ENCODE data around the gene ME3.

Gene ME3

DNA sequence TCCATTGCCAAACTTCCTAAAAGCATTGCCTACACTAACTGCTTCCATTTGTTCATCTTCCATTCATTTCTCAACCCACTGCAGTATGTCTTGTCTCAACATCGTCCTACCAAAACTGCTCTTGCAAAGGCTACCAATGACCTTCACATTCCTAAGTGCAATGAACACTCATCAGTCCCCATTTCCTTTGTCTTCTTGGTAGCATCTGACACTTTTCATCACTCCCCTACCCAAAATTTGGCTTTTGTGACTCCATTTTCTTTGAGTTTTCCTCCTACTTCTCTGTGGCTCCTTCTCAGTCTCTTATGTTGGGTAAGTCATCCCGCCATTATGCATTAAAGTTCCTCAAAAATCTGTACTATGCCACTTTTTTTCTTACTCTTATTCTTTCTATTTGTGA lies 162.3 kb downstream of the ME3 start:
- no peak for DNase-seq

- DNase-seq, result no peak
Observed at GRCh38 chr11:86509588-86509974, 162.8 kb downstream of the ME3 start.

DNA sequence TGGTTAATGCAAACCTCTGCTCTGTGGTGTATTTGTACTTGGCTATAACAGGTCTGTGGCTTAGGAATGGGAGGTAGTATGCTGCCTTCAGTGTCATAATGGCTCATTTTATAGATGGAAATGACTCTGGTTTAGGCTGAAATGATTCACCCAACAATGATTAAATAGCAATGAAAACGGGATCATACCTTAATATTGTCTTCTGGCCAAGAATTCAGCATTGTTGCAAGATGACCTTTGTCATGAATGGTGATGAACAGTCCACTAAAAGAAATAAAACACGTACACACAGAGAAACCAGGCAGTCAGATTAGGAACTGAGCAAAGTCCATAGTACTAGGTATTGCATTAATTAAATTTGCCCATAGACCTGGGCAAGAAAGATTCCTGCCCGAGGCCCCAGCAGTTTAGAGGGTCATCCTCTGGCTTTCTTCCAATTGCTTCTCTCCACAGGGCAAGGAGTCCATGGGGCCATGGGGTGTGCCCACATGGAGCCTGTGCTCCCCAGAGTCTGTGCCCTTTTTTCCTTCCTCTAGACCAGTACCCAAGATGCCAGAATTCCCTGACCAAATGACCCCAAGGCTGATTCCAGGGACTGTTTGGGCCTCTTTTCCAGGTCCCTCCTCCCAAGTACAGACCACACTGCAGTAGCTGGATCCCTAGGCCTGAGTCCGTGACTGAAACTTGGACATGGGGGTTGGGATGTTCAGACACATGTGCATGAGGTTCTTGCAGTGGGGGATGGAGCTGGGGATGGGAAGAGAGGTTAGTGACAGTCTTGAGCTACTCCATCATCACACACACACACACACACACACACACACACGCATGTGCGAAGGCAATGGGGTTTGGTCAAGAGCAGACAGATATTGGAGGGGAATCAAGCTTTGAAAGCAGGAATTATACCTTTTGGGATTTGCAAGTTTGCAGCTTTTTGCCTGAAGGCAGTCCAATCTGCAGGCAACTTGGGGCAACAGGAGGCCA lies 163.5 kb downstream of the ME3 start:
- DNase-seq, result no peak

DNA sequence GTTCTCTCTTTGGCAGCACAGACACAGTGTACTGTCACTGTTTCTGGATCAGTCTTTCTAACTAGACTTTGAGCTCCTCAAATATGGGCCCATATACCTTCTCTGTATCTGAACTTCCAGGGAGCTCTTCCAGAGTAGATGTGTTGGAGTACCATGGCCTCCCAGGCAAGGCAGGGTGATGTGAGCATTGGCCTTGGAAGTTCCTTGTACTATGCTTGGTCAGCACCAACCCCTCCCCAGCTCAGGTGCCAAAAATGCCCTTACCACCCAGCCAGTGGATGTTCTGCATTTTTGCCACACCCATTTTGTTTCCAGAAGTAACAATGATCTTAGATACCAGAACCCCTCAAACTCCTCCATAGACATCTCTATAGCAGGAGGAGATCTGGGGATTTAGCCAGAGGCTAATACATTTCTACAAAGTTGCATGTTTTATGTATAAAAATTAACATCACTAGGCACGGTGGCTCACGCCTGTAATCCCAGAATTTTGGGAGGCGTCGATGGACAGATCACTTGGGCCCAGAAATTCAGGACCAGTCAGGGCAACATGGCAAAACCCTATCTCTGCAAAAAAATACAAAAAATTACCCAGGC lies 165.1 kb downstream of the ME3 start:
- DNase-seq, result no peak

GRCh38 chr11:86506235-86506634 lies 166.2 kb downstream of the ME3 start:
- DNase-seq, result no peak

DNA sequence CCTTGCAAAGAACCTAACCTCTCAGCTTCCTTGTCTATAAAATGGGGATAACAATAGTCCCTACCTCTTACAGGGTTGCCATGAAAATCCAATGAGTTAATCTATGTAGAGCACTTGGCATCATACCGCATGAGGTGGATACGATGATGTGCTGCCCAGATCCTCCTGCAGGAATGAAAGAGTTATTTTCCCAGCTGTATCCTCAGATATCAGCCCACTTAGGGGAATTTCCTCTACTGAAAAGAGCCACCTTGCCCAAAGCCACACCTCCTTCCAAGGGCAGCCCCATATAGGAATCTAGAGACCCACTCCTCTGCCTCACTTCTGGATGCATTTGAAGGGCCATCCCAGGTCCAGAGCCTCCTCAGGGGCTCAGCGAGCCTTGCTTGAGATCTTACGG lies 169.3 kb downstream of the ME3 start:
- no peak for DNase-seq

DNA sequence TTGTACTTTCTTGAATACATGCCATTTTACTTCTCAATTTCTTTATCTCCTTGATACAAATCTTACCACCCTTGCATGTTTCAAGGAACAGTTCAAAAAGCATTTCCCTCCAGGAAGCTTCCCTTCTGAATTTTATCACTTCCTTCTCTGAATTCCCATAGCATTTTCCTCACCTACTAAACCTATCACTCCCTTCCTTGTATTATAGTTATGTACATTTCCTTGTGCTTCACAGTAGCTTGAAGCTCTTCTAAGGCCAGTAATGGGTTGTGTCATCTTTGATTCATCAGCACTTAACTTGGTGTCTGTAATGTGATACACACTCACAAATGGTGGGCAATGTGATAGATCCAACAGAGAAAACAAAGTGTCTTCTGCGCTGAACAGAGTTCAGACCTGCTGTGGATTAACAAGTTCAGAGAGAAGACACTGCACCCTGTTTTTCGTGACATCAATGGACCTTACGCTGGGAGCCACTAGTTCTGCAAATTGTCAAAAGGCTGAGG lies 170.2 kb downstream of the ME3 start:
- no peak for DNase-seq

- DNase-seq, result no peak
Observed at GRCh38 chr11:86500500-86501140, 171.8 kb downstream of the ME3 start.

GRCh38 chr11:86499723-86500129 lies 172.7 kb downstream of the ME3 start:
- no peak for DNase-seq

DNA sequence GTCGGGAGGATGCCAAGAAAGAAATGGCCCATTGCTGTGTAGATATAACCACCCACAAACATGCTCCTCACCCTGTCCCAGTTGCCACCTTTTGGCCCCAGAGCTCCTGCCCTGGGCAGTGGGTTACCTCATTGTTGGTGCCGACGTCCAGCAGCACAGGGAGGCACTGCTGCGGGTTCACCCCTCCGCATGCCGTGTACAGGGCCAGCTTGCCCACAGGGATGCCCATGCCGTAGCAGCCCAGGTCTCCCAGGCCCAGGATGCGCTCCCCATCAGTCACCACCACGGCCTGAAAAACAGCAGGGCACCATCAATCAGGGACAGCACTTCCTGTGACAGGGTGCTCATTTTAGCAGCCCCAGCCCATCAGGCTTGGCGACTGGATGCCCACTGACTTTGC lies 174.6 kb downstream of the ME3 start:
- no peak for DNase-seq

GRCh38 chr11:86497310-86497709 lies 175.1 kb downstream of the ME3 start:
- DNase-seq, result no peak

DNA sequence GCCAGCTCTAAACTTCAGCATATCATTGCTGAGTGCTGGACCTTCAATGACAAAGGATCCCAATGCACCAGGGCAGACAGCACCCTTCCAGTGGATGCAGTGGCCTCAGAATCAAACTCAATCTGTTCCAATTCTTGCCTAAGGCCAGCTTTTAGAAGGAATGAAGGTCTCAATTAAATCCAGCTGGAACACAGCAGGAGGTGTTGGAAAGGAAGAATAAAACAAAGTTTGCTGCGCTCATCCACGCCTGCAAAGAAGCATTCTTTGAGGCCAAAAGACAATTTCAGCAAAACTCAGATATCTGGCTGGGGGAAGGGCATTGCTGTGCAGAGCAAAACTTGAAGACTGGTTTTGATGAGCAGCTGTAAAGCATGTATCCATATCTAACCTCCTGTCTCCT lies 177.1 kb downstream of the ME3 start:
- DNase-seq, result no peak

GRCh38 chr11:86492370-86493010 lies 179.9 kb downstream of the ME3 start:
- no peak for DNase-seq

DNA sequence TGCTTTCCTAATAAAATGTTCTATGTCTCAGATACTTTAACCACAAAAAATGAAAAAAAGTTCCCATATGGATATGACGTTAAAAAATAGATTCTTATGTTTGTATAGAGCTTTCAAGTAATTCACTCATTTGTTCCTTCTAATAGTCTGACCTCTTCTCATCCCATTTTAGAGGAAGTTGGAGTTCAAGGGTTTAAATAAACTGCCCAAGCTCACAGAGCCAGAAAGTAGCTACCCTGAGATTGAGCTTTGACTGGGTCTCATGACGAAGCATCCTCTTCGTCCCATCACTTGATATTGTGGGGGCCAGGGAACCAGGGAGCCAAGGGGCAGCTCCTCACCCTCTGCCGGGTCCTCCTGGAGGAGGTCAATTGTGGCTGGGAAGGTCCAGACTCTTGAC lies 181.4 kb downstream of the ME3 start:
- DNase-seq, result no peak

- no peak for DNase-seq
Observed at GRCh38 chr11:86490582-86490981, 181.8 kb downstream of the ME3 start.

GRCh38 chr11:86489442-86489841 lies 183.0 kb downstream of the ME3 start:
- no peak for DNase-seq

- no peak for DNase-seq
Observed at GRCh38 chr11:86488553-86488952, 183.9 kb downstream of the ME3 start.

DNA sequence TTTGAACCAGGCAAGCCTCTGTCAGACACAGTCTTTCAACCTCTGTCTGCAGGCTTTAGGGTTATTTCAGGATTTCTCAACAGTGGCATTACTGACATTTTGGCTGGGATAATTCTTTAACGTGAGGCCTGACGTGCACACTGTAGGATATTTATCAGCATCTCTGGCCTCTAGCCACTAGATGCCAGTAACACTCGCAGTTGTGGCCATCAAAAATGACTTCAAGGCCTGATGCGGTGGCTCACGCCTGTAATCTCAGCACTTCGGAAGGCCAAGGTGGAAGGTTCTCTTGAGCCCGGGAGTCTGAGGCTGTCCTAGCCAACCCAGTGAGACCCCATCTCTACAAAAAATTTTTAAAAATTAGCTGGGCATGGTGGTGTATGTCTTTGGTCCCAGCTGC lies 184.7 kb downstream of the ME3 start:
- DNase-seq, result no peak

DNA sequence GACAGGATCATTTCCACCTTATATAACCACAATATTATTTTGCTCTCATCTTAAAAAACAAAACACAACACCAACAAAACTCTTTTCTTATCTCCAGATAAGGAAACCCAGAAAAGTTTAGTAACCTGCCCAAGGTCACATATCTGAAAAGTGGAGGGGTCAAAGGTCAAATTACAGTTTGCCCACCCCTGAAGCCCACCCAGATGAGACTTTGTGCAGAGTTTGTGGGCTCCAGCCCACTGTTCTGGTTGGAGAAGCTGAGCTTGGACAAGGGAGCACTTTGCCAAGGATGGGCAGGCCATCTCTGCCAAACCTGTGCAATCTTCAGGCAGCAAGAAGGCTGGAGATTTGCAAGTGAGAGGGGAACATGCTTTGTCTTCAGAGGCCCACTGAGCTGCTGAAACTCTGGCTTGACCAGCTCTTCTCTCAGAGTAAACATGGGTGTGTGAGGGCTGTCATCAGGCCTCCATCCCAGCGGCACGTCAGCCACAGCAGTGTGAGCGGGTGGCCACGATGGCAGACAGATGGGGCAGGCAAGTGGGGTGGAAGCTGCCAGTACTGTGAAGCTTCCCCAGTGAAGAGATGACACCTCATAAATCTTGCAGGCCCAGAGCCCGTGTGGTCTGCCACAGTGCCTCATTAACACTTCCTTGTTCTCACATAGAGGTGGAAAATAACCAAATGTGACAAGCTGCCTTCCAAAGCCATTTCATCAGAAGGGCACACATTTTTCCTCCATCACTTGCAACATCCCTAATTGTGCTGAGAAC lies 186.0 kb downstream of the ME3 start:
- peak; percentile 50 for DNase-seq

- DNase-seq, result no peak
Observed at GRCh38 chr11:86484795-86485166, 187.6 kb downstream of the ME3 start.

- no peak for DNase-seq
Observed at GRCh38 chr11:86483940-86484794, 188.2 kb downstream of the ME3 start.

GRCh38 chr11:86483610-86483939 lies 188.8 kb downstream of the ME3 start:
- DNase-seq, result no peak

Measured in CD4-positive, alpha-beta T cell treated with Interleukin-12 subunit alpha and Interleukin-12 subunit beta, for 1 hour (primary cell).